Natural killer cell (primary cell): ENCODE data around the gene CLEC16A. TPM values are rescaled to one million over a fixed set of nuclear protein-coding genes. Genes with fewer than 3 reads are reported as not detected.

Source experiments
- ATAC-seq, 3 donors: fragments of 150-1000 bp in 2 of 3; fragments of 200-7000 bp in 1 of 3; cut with Tn5 transposase; 1 replicate in 1 of 3; 2 replicates in 2 of 3; pipeline ENCODE4 v1.10.0; 2021; ENCODE audit warnings: mild to moderate bottlenecking in 2 of 3, moderate library complexity in 2 of 3
- DNase-seq, 2 donors: peaks; one replicate each; pipeline versions ENCODE4 v3.0.0 to v3.0.0-alpha.2; 2013 to 2021; ENCODE audit warnings: mixed read lengths in 1 of 2
- H3K27ac ChIP-seq: one replicate; pipeline ENCODE4 v1.5.1; 2013; ENCODE audit warnings: mild to moderate bottlenecking, low read length
- H3K27me3 ChIP-seq: one replicate; pipeline ENCODE4 v1.6.1; 2013; ENCODE audit warnings: low read length; ENCODE audit not compliant: control insufficient read depth, insufficient read depth
- H3K36me3 ChIP-seq: one replicate; pipeline ENCODE4 v1.6.1; 2013; ENCODE audit warnings: low read length; ENCODE audit not compliant: control insufficient read depth, insufficient read depth
- H3K4me1 ChIP-seq: one replicate; pipeline ENCODE4 v1.6.1; 2013; ENCODE audit warnings: low read length; ENCODE audit not compliant: control insufficient read depth, insufficient read depth
- H3K4me3 ChIP-seq: one replicate; pipeline ENCODE4 v1.5.1; 2013; ENCODE audit warnings: low read length
- H3K9me3 ChIP-seq: one replicate; pipeline ENCODE4 v1.6.1; 2013; ENCODE audit warnings: low read length; ENCODE audit not compliant: control insufficient read depth, insufficient read depth
- H3K27ac Mint-ChIP-seq, 2 donors: one replicate each; pipeline ENCODE4 v1.8.0; 2022; ENCODE audit warnings: mild to moderate bottlenecking in 2 of 2, mixed read lengths in 2 of 2, moderate library complexity in 1 of 2
- H3K27me3 Mint-ChIP-seq, 2 donors: one replicate each; pipeline ENCODE4 v1.8.0; 2022; ENCODE audit warnings: low read depth in 2 of 2, mixed read lengths in 2 of 2
- H3K36me3 Mint-ChIP-seq: one replicate; pipeline ENCODE4 v1.8.0; 2022; ENCODE audit warnings: mixed read lengths
- H3K4me1 Mint-ChIP-seq, 2 donors: one replicate each; pipeline ENCODE4 v1.8.0; 2022; ENCODE audit warnings: mixed read lengths in 2 of 2
- H3K4me3 Mint-ChIP-seq: one replicate; pipeline ENCODE4 v1.8.0; 2022; ENCODE audit warnings: mild to moderate bottlenecking, moderate library complexity, mixed read lengths
- H3K9me3 Mint-ChIP-seq, 2 donors: one replicate each; pipeline ENCODE4 v1.8.0; 2022; ENCODE audit warnings: mixed read lengths in 2 of 2
- CTCF ChIP-seq: fragments of 200-600 bp; IDR thresholded peaks from one replicate; pipeline ENCODE4 v1.8.0; 2022; ENCODE audit warnings: antibody characterized with exemption
- WGBS: methylation state at CpG from one replicate; pipeline ENCODE4 v1.1.7; 2013; ENCODE audit warnings: missing lambda C conversion rate; ENCODE audit not compliant: insufficient coverage; 5-methylcytosine and 5-hydroxymethylcytosine counted together
- intact Hi-C: fragments of 100-400 bp; cut with micrococcal nuclease; formaldehyde crosslinking; loops from one replicate; pipeline ENCODE4 v1.14.2; 2022
- total RNA-seq, 4 donors: library from RNA; stranded (reverse); fragments of 120-200 nt in 1 of 4; gene quantifications; one replicate each; pipeline versions ENCODE4 v1.2.3 to v1.2.4, GENCODE V29; 2013 to 2022

The CLEC16A gene
- total RNA-seq, 3 donors from 2014 or later (not counting 1 experiment from before 2014, with no cell fraction given) = 35.9 to 50.5 (median 37.4) TPM

GRCh38 chr16:11157143-11157542 lies 212.8 kb downstream of the CLEC16A start:
- H3K4me3 Mint-ChIP-seq = no peak overlapping the region

GRCh38 chr16:11158018-11158417 lies 213.7 kb downstream of the CLEC16A start:
- Mint-ChIP-seq H3K4me1 (peaks cover 17 to 32% of the 10 kb centered on the region in 2 donors), H3K36me3 (no peaks in the 10 kb centered on the region), H3K9me3 (no peaks in the 10 kb centered on the region), H3K27ac (no peak overlapping the region), H3K27me3 (no peaks in the 10 kb centered on the region), H3K4me3 (no peak overlapping the region)
- DNase-seq = no peak
- 96% methylated on average over 12 of the region's 12 CpGs for whole genome bisulfite sequencing
- H3K27me3 ChIP-seq = no peaks in the 10 kb centered on the region
- peaks cover 8% of the 10 kb centered on the region for H3K4me1 ChIP-seq
- H3K36me3 ChIP-seq = no peaks in the 10 kb centered on the region
- ATAC-seq = no peak
- H3K9me3 ChIP-seq = no peaks in the 10 kb centered on the region
- H3K27ac ChIP-seq = no peak overlapping the region
- TF ChIP-seq CTCF = no peak
- intact Hi-C loops = no loop called here
- H3K4me3 ChIP-seq = no peak overlapping the region

More at GRCh38 chr16:11157143-11157542, 212.8 kb downstream of the CLEC16A start:
- 41% methylated on average over 7 of the region's 7 CpGs for WGBS
- Mint-ChIP-seq H3K4me1 (peaks cover 17 to 32% of the 10 kb centered on the region in 2 donors), H3K36me3 (no peaks in the 10 kb centered on the region), H3K27me3 (no peaks in the 10 kb centered on the region), H3K27ac (no peak overlapping the region), H3K9me3 (no peaks in the 10 kb centered on the region)
- Histone ChIP-seq H3K27ac (no peak overlapping the region), H3K4me1 (peaks cover 8% of the 10 kb centered on the region), H3K27me3 (no peaks in the 10 kb centered on the region), H3K4me3 (no peak overlapping the region), H3K36me3 (no peaks in the 10 kb centered on the region), H3K9me3 (no peaks in the 10 kb centered on the region)
- DNase-seq = no peak
- intact Hi-C loops = no loop called here
- no peak for TF ChIP-seq CTCF
- peak in 1 of 3 donors; percentile 38 for ATAC-seq

- H3K9me3 Mint-ChIP-seq = no peaks in the 10 kb centered on the region
- no peak for TF ChIP-seq CTCF
- no peak overlapping the region for H3K4me3 Mint-ChIP-seq
- intact Hi-C loops = no loop called here
- no peaks in the 10 kb centered on the region for H3K36me3 ChIP-seq
- H3K27me3 ChIP-seq = no peaks in the 10 kb centered on the region
- no peak overlapping the region for H3K4me3 ChIP-seq
- no peak overlapping the region for H3K27ac Mint-ChIP-seq
- no peaks in the 10 kb centered on the region for H3K36me3 Mint-ChIP-seq
- peaks cover 8% of the 10 kb centered on the region for H3K4me1 ChIP-seq
- no peaks in the 10 kb centered on the region for H3K27me3 Mint-ChIP-seq
- no peaks in the 10 kb centered on the region for H3K9me3 ChIP-seq
- 98% methylated on average over 3 of the region's 4 CpGs for WGBS
- DNase-seq = no peak
- no peak overlapping the region for H3K27ac ChIP-seq
- no peak for ATAC-seq
- peaks cover 17 to 32% of the 10 kb centered on the region in 2 donors for H3K4me1 Mint-ChIP-seq
These were observed 214.9 kb downstream of the CLEC16A start for GRCh38 chr16:11159282-11159681.

- intact Hi-C loops = no loop called here
- Mint-ChIP-seq H3K27ac (no peak overlapping the region), H3K9me3 (no peaks in the 10 kb centered on the region), H3K4me1 (peaks cover 17 to 36% of the 10 kb centered on the region in 2 donors), H3K36me3 (no peaks in the 10 kb centered on the region), H3K27me3 (no peaks in the 10 kb centered on the region), H3K4me3 (no peak overlapping the region)
- TF ChIP-seq CTCF = no peak
- H3K4me1 ChIP-seq = peaks cover 8% of the 10 kb centered on the region
- no peak overlapping the region for H3K27ac ChIP-seq
- peak in 1 of 3 donors; percentile 58 for ATAC-seq
- no peaks in the 10 kb centered on the region for H3K36me3 ChIP-seq
- WGBS = 60% methylated on average over 4 of the region's 4 CpGs
- no peaks in the 10 kb centered on the region for H3K27me3 ChIP-seq
- H3K9me3 ChIP-seq = no peaks in the 10 kb centered on the region
- H3K4me3 ChIP-seq = no peak overlapping the region
- DNase-seq = no peak
These were observed 216.3 kb downstream of the CLEC16A start for GRCh38 chr16:11160676-11161115.
